ENCODE data around the gene LKAAEAR1. TPM values are rescaled to one million over a fixed set of nuclear protein-coding genes. Genes with fewer than 3 reads are reported as not detected.

The LKAAEAR1 gene
- total and polyA plus RNA-seq, 2 of the 4 experiments (the other 2 are of a cell fraction) = 0.21 TPM; not detected in 1

GRCh38 chr20:64105846-64106434 lies 21.7 kb upstream of the LKAAEAR1 start:
- Histone ChIP-seq H4K8ac (ENCODE audit: low read depth in 2 of 2, low read length in 2 of 2) (no peak overlapping the region), H3K36me3 (ENCODE audit: control insufficient read depth, insufficient read depth, low read length) (no peaks in the 10 kb centered on the region), H3K27ac (ENCODE audit: insufficient read depth, low read length) (no peak overlapping the region), H2BK5ac (ENCODE audit: low read depth, low read length, poor library complexity, severe bottlenecking) (no peak overlapping the region), H3K9me3 (ENCODE audit: control insufficient read depth, insufficient read depth, low read length) (no peaks in the 10 kb centered on the region), H3K27me3 (ENCODE audit: control insufficient read depth, insufficient read depth, low read length) (peaks cover 53% of the 10 kb centered on the region), H3K14ac (replicated peaks; ENCODE audit: low read depth, low read length) (no peak overlapping the region), H2AFZ (replicated peaks; ENCODE audit: low read length, poor library complexity) (no peak overlapping the region), H3K4me3 (ENCODE audit: insufficient read depth, low read depth, low read length) (no peak overlapping the region), H3K4me1 (ENCODE audit: control insufficient read depth, insufficient read depth, low read length) (no peaks in the 10 kb centered on the region), H2BK20ac (ENCODE audit: low read depth, low read length) (no peak overlapping the region), H4K5ac (ENCODE audit: low read depth, low read length) (no peak overlapping the region), H3K18ac (ENCODE audit: low read depth, low read length) (no peak overlapping the region), H3K56ac (ENCODE audit: extremely low read depth, insufficient read depth, low read length) (no peak overlapping the region), H3K79me1 (ENCODE audit: low read depth in 1 of 2, low read length in 2 of 2) (no peaks in the 10 kb centered on the region), H3K23ac (ENCODE audit: low read depth, low read length) (no peak overlapping the region), H4K91ac (ENCODE audit: insufficient read depth, low read depth, low read length) (no peak overlapping the region), H3K9ac (ENCODE audit: low read depth, low read length) (no peak overlapping the region), H3K4ac (ENCODE audit: low read depth, low read length) (no peak overlapping the region), H2BK15ac (ENCODE audit: low read depth, low read length) (no peak overlapping the region), H3K4me2 (ENCODE audit: low read depth, low read length) (no peak overlapping the region), H2AK5ac (ENCODE audit: low read depth, low read length) (no peak overlapping the region), H3K9me1 (ENCODE audit: insufficient read depth, low read length) (no peaks in the 10 kb centered on the region), H4K20me1 (ENCODE audit: insufficient read depth, low read length) (no peaks in the 10 kb centered on the region), H2AK9ac (replicated peaks; ENCODE audit: low read depth, low read length, poor library complexity) (no peak overlapping the region), H2BK120ac (ENCODE audit: low read depth, low read length) (no peak overlapping the region)
- BruUV-seq (replicated peaks) = no TSS peak
- ChIA-PET POLR2A (ENCODE audit: unreplicated experiment) (no interaction called here), CTCF (no interaction called here)
- TF ChIP-seq CTCF (conservative IDR thresholded peaks at IDR 0.05; ENCODE audit: low read depth, low read length) (no peak), MAZ (IDR thresholded peaks at IDR 0.05; ENCODE audit: borderline replicate concordance, low read depth, low read length) (no peak), MAFK (IDR thresholded peaks at IDR 0.05; ENCODE audit: low read depth, low read length) (no peak), MXI1 (IDR thresholded peaks at IDR 0.05; ENCODE audit: borderline replicate concordance, low read depth, low read length) (no peak), CHD1 (IDR thresholded peaks at IDR 0.05; ENCODE audit: low read depth, low read length) (no peak), POLR2A (IDR thresholded peaks at IDR 0.05; ENCODE audit: low read depth, low read length) (no peak), NFE2L2 (IDR thresholded peaks at IDR 0.05; ENCODE audit: low read depth, low read length) (no peak)
- dilution Hi-C loops (cut with HindIII; ENCODE audit: low sequenced_read_pairs, unreplicated experiment) = no loop called here
- ATAC-seq (ENCODE audit: low read depth) (no peak), DNase-seq (no peak)
- in situ Hi-C loops (cut with MboI; ENCODE audit: low sequenced_read_pairs) = no loop called here
- intact Hi-C loops (cut with micrococcal nuclease) = no loop called here
- 88% methylated on average over 27 of the region's 39 CpGs; no CpG with 5 or more reads in 1 of the 2 experiments for WGBS, 2 experiments (ENCODE audit: extremely low coverage in 2 of 2, insufficient read length in 1 of 2)
